Trophoblast cell (in vitro differentiated cells and primary cell): Measurements from ENCODE around the gene CEP104.

Experiments used
- DNase-seq, 2 donors: peaks; one replicate each; pipeline ENCODE4 v3.0.0-alpha.2; 2016
- H2AFZ ChIP-seq: 2 replicates; pipeline ENCODE4 v1.6.1; 2013; ENCODE audit warnings: low read length, moderate library complexity, mild to moderate bottlenecking; ENCODE audit not compliant: insufficient read depth, poor library complexity
- H2AK5ac ChIP-seq: 2 replicates; pipeline ENCODE4 v1.6.1; 2013; ENCODE audit warnings: mild to moderate bottlenecking, low read length
- H2BK120ac ChIP-seq: 2 replicates; pipeline ENCODE4 v1.6.1; 2013; ENCODE audit warnings: low read length, mild to moderate bottlenecking, moderate library complexity; ENCODE audit not compliant: insufficient read depth, poor library complexity
- H2BK12ac ChIP-seq: 2 replicates; pipeline ENCODE4 v1.6.1; 2013; ENCODE audit warnings: mild to moderate bottlenecking, low read length, moderate library complexity
- H2BK5ac ChIP-seq: 2 replicates; pipeline ENCODE4 v1.6.1; 2013; ENCODE audit warnings: low read length, low read depth, moderate library complexity, mild to moderate bottlenecking; ENCODE audit not compliant: poor library complexity
- H3K14ac ChIP-seq: 2 replicates; pipeline ENCODE4 v1.6.1; 2013; ENCODE audit warnings: mild to moderate bottlenecking, low read length
- H3K18ac ChIP-seq: 2 replicates; pipeline ENCODE4 v1.6.1; 2013; ENCODE audit warnings: mild to moderate bottlenecking, low read length
- H3K23ac ChIP-seq: 2 replicates; pipeline ENCODE4 v1.6.1; 2013; ENCODE audit warnings: low read length
- H3K27ac ChIP-seq: 2 replicates; pipeline ENCODE4 v1.5.1; 2013; ENCODE audit warnings: low read depth, mild to moderate bottlenecking, inconsistent platforms, low read length, moderate library complexity
- H3K27me3 ChIP-seq: 2 replicates; pipeline ENCODE4 v1.6.1; 2013; ENCODE audit warnings: inconsistent platforms, mild to moderate bottlenecking, low read length, moderate library complexity; ENCODE audit not compliant: insufficient read depth
- H3K36me3 ChIP-seq, 2 experiments: 1 replicate in 1 of 2; 2 replicates in 1 of 2; pipeline ENCODE4 v1.6.1; 2013; ENCODE audit warnings: low read length in 2 of 2, mild to moderate bottlenecking in 2 of 2, moderate library complexity in 1 of 2; ENCODE audit not compliant: insufficient read depth in 2 of 2, control insufficient read depth in 1 of 2
- H3K4ac ChIP-seq: 2 replicates; pipeline ENCODE4 v1.6.1; 2013; ENCODE audit warnings: low read depth, mild to moderate bottlenecking, low read length, moderate library complexity
- H3K4me1 ChIP-seq, 2 experiments: 1 replicate in 1 of 2; 2 replicates in 1 of 2; pipeline ENCODE4 v1.6.1; 2013; ENCODE audit warnings: low read length in 2 of 2, mild to moderate bottlenecking in 2 of 2, moderate library complexity in 1 of 2; ENCODE audit not compliant: insufficient read depth in 2 of 2, control insufficient read depth in 1 of 2
- H3K4me2 ChIP-seq: 2 replicates; pipeline ENCODE4 v1.6.1; 2013; ENCODE audit warnings: inconsistent platforms, mild to moderate bottlenecking, low read length, moderate library complexity
- H3K4me3 ChIP-seq: 2 replicates; pipeline ENCODE4 v1.5.1; 2013; ENCODE audit warnings: mild to moderate bottlenecking, low read depth, low read length, inconsistent platforms
- H3K79me1 ChIP-seq: one replicate; pipeline ENCODE4 v1.6.1; 2013; ENCODE audit warnings: low read length
- H3K79me2 ChIP-seq: 2 replicates; pipeline ENCODE4 v1.6.1; 2013; ENCODE audit warnings: low read length, mild to moderate bottlenecking; ENCODE audit not compliant: control insufficient read depth, insufficient read depth, poor library complexity
- H3K9ac ChIP-seq: 2 replicates; pipeline ENCODE4 v1.6.1; 2013; ENCODE audit warnings: mild to moderate bottlenecking, low read length
- H3K9me3 ChIP-seq: 2 replicates; pipeline ENCODE4 v1.6.1; 2013; ENCODE audit warnings: low read depth, mild to moderate bottlenecking, control low read depth, inconsistent platforms, low read length; ENCODE audit not compliant: insufficient read depth
- H4K12ac ChIP-seq: 2 replicates; pipeline ENCODE4 v1.6.1; 2013; ENCODE audit warnings: low read depth, mild to moderate bottlenecking, low read length, moderate library complexity
- H4K8ac ChIP-seq: 2 replicates; pipeline ENCODE4 v1.6.1; 2013; ENCODE audit warnings: low read depth, mild to moderate bottlenecking, low read length, moderate library complexity
- H4K91ac ChIP-seq: one replicate; pipeline ENCODE4 v1.6.1; 2013; ENCODE audit warnings: low read depth, mild to moderate bottlenecking, low read length, moderate library complexity
- WGBS: extraction: QIAGEN DNeasy Blood & Tissue Kit; methylation state at CpG from one replicate; pipeline ENCODE4 v1.1.7; 2013; ENCODE audit warnings: missing lambda C conversion rate; ENCODE audit not compliant: insufficient read length, insufficient coverage; ENCODE audit errors: extremely low coverage; 5-methylcytosine and 5-hydroxymethylcytosine counted together

Gene CEP104

GRCh38 chr1:3904843-3905185 lies 47.8 kb upstream of the CEP104 start:
- Histone ChIP-seq H3K4me3 (no peak overlapping the region), H3K14ac (no peak overlapping the region), H3K18ac (no peak overlapping the region), H3K23ac (no peak overlapping the region), H3K9ac (no peak overlapping the region), H3K36me3 (no peaks in the 10 kb centered on the region), H2BK12ac (no peak overlapping the region), H3K4me2 (no peak overlapping the region), H4K12ac (no peak overlapping the region), H2BK5ac (no peak overlapping the region), H3K4ac (no peak overlapping the region), H3K27me3 (no peaks in the 10 kb centered on the region), H3K79me1 (peaks cover 10% of the 10 kb centered on the region), H3K9me3 (no peaks in the 10 kb centered on the region), H2BK120ac (no peak overlapping the region), H2AFZ (no peak overlapping the region), H4K8ac (no peak overlapping the region), H3K79me2 (peaks cover 5% of the 10 kb centered on the region), H3K27ac (no peak overlapping the region), H3K4me1 (no peaks in the 10 kb centered on the region), H2AK5ac (no peak overlapping the region), H4K91ac (no peak overlapping the region)
- DNase-seq: no peak
- no CpG with 5 or more reads among the region's 4 CpGs for whole genome bisulfite sequencing

DNA sequence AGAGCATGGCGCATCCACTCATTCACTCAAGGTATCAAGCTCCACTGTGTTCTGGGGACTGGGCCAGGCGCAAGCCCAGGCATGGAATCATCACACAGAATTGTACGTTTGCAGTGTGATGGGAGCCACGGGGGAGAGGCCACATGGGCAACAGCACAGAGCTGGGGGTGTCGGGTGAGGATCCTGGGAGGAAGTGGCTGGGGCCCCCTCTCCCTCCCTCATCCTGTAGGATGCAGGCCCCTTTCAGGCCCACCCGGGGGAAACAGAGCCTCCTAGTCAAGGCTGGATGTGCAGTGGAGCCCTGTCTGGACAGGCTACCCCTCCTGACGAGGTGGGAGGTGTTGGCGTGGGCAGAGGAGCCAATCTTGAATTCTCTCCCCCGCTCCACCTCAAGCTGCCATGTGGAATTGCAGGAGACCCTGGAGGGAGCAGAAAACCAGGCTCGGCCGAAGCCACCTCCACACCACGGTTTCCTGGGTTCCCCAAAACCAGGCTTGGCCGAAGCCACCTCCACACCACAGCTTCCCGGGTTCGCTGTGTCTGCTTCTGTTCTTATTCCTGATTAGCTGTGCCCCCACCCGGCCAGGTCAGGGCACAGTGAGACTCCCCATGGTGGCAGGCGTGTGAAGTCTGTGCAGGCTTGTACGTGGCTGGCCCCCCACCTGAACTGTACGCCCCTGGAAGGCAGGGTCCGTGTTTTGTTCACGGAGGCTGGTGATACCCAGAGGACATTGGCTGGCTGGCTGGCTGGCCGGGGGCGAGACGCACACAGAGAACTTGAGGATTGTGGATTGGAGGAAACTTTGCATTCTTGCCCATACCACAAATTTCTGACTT lies 47.2 kb upstream of the CEP104 start:
- Histone ChIP-seq H3K27me3 (no peaks in the 10 kb centered on the region), H3K79me2 (peaks cover 11% of the 10 kb centered on the region), H2BK120ac (no peak overlapping the region), H3K4ac (no peak overlapping the region), H3K4me3 (no peak overlapping the region), H3K79me1 (peaks cover 16% of the 10 kb centered on the region), H3K23ac (no peak overlapping the region), H2BK5ac (no peak overlapping the region), H2BK12ac (no peak overlapping the region), H3K9me3 (no peaks in the 10 kb centered on the region), H4K8ac (no peak overlapping the region), H3K4me1 (peaks cover 4% of the 10 kb centered on the region in 2 experiments), H3K36me3 (no peaks in the 10 kb centered on the region), H3K9ac (no peak overlapping the region), H2AFZ (no peak overlapping the region), H3K14ac (no peak overlapping the region), H4K91ac (no peak overlapping the region), H3K18ac (no peak overlapping the region), H4K12ac (no peak overlapping the region), H3K27ac (no peak overlapping the region), H2AK5ac (no peak overlapping the region), H3K4me2 (no peak overlapping the region)
- no peak for DNase-seq
- WGBS: no CpG with 5 or more reads among the region's 24 CpGs

DNA sequence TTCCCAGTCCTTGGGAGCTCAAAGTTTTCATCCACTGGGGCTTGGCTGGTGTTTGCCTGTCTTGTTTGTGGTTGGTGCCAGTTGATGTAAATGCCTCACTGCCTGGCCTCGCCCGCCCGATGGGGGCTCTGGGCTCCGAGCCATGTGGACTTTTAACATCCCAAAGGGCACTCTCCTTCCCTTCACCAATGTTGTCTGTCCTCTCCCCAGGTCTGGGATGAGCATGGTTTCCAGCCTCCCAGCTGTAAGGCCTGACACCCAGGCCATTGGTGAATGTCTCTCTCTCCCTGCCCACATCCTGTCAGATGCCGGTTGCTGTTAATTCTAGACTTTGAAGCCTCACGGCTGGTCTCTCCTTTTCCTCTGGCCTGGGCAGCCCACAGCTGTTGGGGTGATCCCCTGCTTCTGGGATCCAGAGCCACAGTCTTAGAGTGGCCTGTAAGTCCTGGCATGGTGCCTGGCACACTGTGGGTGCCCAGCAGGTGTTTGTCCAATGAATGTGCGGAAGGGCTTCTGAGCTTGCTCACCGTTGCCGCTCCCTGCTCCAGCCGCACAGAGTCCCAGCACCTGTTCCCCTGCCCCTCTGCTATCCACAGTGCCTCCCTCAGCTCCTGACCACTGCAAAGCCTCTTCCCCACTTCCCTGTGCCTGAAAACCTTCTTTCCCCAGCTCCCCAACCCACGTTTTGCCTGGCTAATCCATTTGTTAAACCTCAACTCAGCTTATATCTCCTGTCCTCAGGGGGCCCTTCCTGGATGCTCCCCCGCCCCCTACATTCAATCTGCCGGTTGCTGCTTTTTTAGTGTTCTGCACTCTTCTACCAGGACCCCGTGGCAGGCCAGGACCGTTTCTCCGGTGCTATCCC lies 46.4 kb upstream of the CEP104 start:
- Histone ChIP-seq H3K14ac (no peak overlapping the region), H2BK12ac (no peak overlapping the region), H3K4me1 (peaks cover 4 to 5% of the 10 kb centered on the region in 2 experiments), H3K36me3 (no peaks in the 10 kb centered on the region), H3K23ac (no peak overlapping the region), H3K9ac (no peak overlapping the region), H3K79me1 (peaks cover 16% of the 10 kb centered on the region), H4K8ac (no peak overlapping the region), H2BK5ac (no peak overlapping the region), H3K4me3 (no peak overlapping the region), H4K12ac (no peak overlapping the region), H2AFZ (no peak overlapping the region), H4K91ac (no peak overlapping the region), H3K18ac (no peak overlapping the region), H3K27me3 (no peaks in the 10 kb centered on the region), H2AK5ac (no peak overlapping the region), H3K79me2 (peaks cover 11% of the 10 kb centered on the region), H3K27ac (no peak overlapping the region), H2BK120ac (no peak overlapping the region), H3K4me2 (no peak overlapping the region), H3K9me3 (no peaks in the 10 kb centered on the region), H3K4ac (no peak overlapping the region)
- WGBS: no CpG with 5 or more reads among the region's 16 CpGs
- no peak for DNase-seq

GRCh38 chr1:3902571-3903091 lies 45.6 kb upstream of the CEP104 start:
- Histone ChIP-seq H2BK120ac (no peak overlapping the region), H3K23ac (no peak overlapping the region), H4K8ac (no peak overlapping the region), H3K9ac (no peak overlapping the region), H3K14ac (no peak overlapping the region), H2AK5ac (no peak overlapping the region), H2AFZ (no peak overlapping the region), H4K12ac (no peak overlapping the region), H3K27ac (no peak overlapping the region), H4K91ac (no peak overlapping the region), H2BK12ac (no peak overlapping the region), H3K27me3 (no peaks in the 10 kb centered on the region), H3K18ac (no peak overlapping the region), H3K4ac (no peak overlapping the region), H3K4me3 (no peak overlapping the region), H3K79me2 (peaks cover 14% of the 10 kb centered on the region), H2BK5ac (no peak overlapping the region), H3K9me3 (no peaks in the 10 kb centered on the region), H3K4me1 (peaks cover 4 to 5% of the 10 kb centered on the region in 2 experiments), H3K36me3 (peaks cover 0 to 2% of the 10 kb centered on the region in 2 experiments), H3K4me2 (no peak overlapping the region), H3K79me1 (peaks cover 16% of the 10 kb centered on the region)
- no CpG with 5 or more reads among the region's 10 CpGs for whole genome bisulfite sequencing
- no peak for DNase-seq
